Panc1 (cell line): ENCODE measurements around the gene MAGIX. TPM values are rescaled to one million over a fixed set of nuclear protein-coding genes. Genes with fewer than 3 reads are reported as not detected.

Experiments
- ATAC-seq: fragments of 200-7000 bp; cut with Tn5 transposase; 2 replicates; pipeline ENCODE4 v1.9.1; 2020; ENCODE audit warnings: mild to moderate bottlenecking, moderate library complexity
- BruUV-seq: library from RNA; stranded (reverse); fragments of 400-500 nt; replicated peaks from 2 replicates; lab custom pipeline; 2021; lab: Mats Ljungman, UMichigan
- CTCF ChIA-PET: fragments of 300-600 bp; sonication (Branson Sonifier 250); formaldehyde crosslinking; loops from one replicate; lab custom pipeline; 2022; ENCODE audit warnings: antibody characterized with exemption; lab: Charles Lee
- POLR2A ChIA-PET: fragments of 300-600 bp; sonication (Branson Sonifier 250); formaldehyde crosslinking; loops from one replicate; lab custom pipeline; 2022; ENCODE audit warnings: antibody characterized with exemption; lab: Charles Lee
- DNase-seq: peaks from one replicate; pipeline ENCODE4 v3.0.0-alpha.2; 2010; ENCODE audit warnings: low read depth, low spot score
- H3K27ac ChIP-seq: 2 replicates; pipeline ENCODE4 v1.5.1; 2011; ENCODE audit warnings: mild to moderate bottlenecking, low read length, inconsistent platforms
- H3K27me3 ChIP-seq: fragments of 200-500 bp; sonication (Bioruptor generic); 2 replicates; pipeline ENCODE4 v1.6.0; 2014; ENCODE audit warnings: low read length, inconsistent platforms; ENCODE audit not compliant: control insufficient read depth, insufficient read depth
- H3K36me3 ChIP-seq: fragments of 200-500 bp; sonication (Bioruptor generic); 2 replicates; pipeline ENCODE4 v1.5.1; 2014; ENCODE audit warnings: inconsistent platforms, mild to moderate bottlenecking, low read length, moderate library complexity; ENCODE audit not compliant: control insufficient read depth, insufficient read depth
- H3K4me1 ChIP-seq: 2 replicates; pipeline ENCODE4 v1.5.1; 2011; ENCODE audit warnings: inconsistent platforms, mild to moderate bottlenecking, low read length, moderate library complexity; ENCODE audit not compliant: control insufficient read depth, insufficient read depth
- H3K4me3 ChIP-seq, 2 experiments: 2 replicates each; pipeline ENCODE4 v1.5.1; 2011 to 2012; ENCODE audit warnings: low read depth in 2 of 2, low read length in 2 of 2, mild to moderate bottlenecking in 2 of 2, inconsistent platforms in 1 of 2, moderate library complexity in 1 of 2
- H3K9me3 ChIP-seq: fragments of 200-500 bp; sonication (Bioruptor generic); 2 replicates; pipeline ENCODE4 v1.5.1; 2014; ENCODE audit warnings: low read depth, mild to moderate bottlenecking, inconsistent platforms, low read length, moderate library complexity; ENCODE audit not compliant: control insufficient read depth, insufficient read depth
- POLR2AphosphoS5 ChIP-seq: IDR thresholded peaks from 2 replicates; pipeline ENCODE4 v1.6.1; 2012; ENCODE audit warnings: mild to moderate bottlenecking, low read depth, low read length, moderate library complexity
- SIN3A ChIP-seq: IDR thresholded peaks from 2 replicates; pipeline ENCODE4 v1.6.1; 2012; ENCODE audit warnings: low read depth, mild to moderate bottlenecking, low read length, moderate library complexity, borderline replicate concordance; ENCODE audit not compliant: insufficient read depth
- TCF7L2 ChIP-seq: IDR thresholded peaks from 2 replicates; pipeline ENCODE4 v1.6.1; 2011; ENCODE audit warnings: mild to moderate bottlenecking, low read depth, low read length, inconsistent platforms
- in situ Hi-C: cut with HindIII; loops from 2 replicates; pipeline ENCODE4 v1.10.0; 2016; ENCODE audit warnings: low sequenced_read_pairs, low pct_unique_long_range_greater_than_20kb
- intact Hi-C: fragments of 100-400 bp; cut with micrococcal nuclease; formaldehyde crosslinking; loops from one replicate; pipeline ENCODE4 v1.10.0; 2022; ENCODE audit not compliant: unreplicated experiment
- total RNA-seq: library from RNA; stranded (reverse); gene quantifications from one replicate; pipeline ENCODE4 v1.2.1, GENCODE V29; 2021; ENCODE audit not compliant: unreplicated experiment
- TF ChIP-seq, protein P1 (sequence below), 2 experiments: IDR thresholded peaks; 2 replicates each; pipeline ENCODE4 v1.6.1; 2011 to 2012; ENCODE audit warnings: low read depth in 2 of 2, control low read depth in 1 of 2, low read length in 1 of 2, mild to moderate bottlenecking in 1 of 2, moderate library complexity in 1 of 2; ENCODE audit not compliant: insufficient read depth in 1 of 2
- TF ChIP-seq, protein P2 (sequence below): fragments of 450-650 bp; IDR thresholded peaks from 2 replicates; pipeline ENCODE4 v1.5.1; 2017; ENCODE audit warnings: mild to moderate bottlenecking

Gene MAGIX
- total RNA-seq, 1 experiment from 2014 or later, result 3.8 TPM

DNA sequence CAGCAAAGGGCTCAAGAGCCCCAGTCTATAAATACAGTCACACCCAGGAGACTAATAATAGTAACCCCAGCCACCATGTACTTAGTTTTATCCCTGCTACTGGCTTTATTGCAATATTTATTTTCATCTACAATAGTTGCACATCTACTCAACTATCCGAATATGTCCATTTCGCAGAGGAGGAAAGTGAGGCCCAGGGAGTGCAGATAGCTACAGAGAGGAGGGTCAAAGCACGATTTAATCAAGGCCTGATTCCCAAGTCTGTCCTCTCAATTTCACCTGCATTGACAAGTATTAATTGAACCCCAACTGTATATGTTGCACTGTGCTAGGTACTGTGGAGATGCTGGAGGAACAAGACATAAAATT, 5.2 kb downstream of the MAGIX start:
- ATAC-seq, result no peak
- ChIA-PET CTCF (no interaction called here), POLR2A (no interaction called here)
- Histone ChIP-seq H3K36me3 (no peaks in the 10 kb centered on the region), H3K27ac (peak overlapping the region; percentile 93), H3K4me1 (peaks cover 28% of the 10 kb centered on the region), H3K4me3 (peak overlapping the region; percentile 38 to 64; a peak in 3 of 4 replicates), H3K9me3 (no peaks in the 10 kb centered on the region), H3K27me3 (no peaks in the 10 kb centered on the region)
- BruUV-seq, result no TSS peak
- intact Hi-C loops, result no loop called here
- TF ChIP-seq POLR2AphosphoS5 (no peak), SIN3A (no peak), TCF7L2 (no peak)
- TF ChIP-seq, protein P1, sequence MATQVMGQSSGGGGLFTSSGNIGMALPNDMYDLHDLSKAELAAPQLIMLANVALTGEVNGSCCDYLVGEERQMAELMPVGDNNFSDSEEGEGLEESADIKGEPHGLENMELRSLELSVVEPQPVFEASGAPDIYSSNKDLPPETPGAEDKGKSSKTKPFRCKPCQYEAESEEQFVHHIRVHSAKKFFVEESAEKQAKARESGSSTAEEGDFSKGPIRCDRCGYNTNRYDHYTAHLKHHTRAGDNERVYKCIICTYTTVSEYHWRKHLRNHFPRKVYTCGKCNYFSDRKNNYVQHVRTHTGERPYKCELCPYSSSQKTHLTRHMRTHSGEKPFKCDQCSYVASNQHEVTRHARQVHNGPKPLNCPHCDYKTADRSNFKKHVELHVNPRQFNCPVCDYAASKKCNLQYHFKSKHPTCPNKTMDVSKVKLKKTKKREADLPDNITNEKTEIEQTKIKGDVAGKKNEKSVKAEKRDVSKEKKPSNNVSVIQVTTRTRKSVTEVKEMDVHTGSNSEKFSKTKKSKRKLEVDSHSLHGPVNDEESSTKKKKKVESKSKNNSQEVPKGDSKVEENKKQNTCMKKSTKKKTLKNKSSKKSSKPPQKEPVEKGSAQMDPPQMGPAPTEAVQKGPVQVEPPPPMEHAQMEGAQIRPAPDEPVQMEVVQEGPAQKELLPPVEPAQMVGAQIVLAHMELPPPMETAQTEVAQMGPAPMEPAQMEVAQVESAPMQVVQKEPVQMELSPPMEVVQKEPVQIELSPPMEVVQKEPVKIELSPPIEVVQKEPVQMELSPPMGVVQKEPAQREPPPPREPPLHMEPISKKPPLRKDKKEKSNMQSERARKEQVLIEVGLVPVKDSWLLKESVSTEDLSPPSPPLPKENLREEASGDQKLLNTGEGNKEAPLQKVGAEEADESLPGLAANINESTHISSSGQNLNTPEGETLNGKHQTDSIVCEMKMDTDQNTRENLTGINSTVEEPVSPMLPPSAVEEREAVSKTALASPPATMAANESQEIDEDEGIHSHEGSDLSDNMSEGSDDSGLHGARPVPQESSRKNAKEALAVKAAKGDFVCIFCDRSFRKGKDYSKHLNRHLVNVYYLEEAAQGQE (IDR thresholded peaks at IDR 0.05; ENCODE audit: insufficient read depth in 1 of 2, low read depth in 2 of 2, low read length in 1 of 2), result no peak
- TF ChIP-seq, protein P2, sequence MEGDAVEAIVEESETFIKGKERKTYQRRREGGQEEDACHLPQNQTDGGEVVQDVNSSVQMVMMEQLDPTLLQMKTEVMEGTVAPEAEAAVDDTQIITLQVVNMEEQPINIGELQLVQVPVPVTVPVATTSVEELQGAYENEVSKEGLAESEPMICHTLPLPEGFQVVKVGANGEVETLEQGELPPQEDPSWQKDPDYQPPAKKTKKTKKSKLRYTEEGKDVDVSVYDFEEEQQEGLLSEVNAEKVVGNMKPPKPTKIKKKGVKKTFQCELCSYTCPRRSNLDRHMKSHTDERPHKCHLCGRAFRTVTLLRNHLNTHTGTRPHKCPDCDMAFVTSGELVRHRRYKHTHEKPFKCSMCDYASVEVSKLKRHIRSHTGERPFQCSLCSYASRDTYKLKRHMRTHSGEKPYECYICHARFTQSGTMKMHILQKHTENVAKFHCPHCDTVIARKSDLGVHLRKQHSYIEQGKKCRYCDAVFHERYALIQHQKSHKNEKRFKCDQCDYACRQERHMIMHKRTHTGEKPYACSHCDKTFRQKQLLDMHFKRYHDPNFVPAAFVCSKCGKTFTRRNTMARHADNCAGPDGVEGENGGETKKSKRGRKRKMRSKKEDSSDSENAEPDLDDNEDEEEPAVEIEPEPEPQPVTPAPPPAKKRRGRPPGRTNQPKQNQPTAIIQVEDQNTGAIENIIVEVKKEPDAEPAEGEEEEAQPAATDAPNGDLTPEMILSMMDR, result no peak
- in situ Hi-C loops, result no loop called here
- DNase-seq, result no peak

DNA sequence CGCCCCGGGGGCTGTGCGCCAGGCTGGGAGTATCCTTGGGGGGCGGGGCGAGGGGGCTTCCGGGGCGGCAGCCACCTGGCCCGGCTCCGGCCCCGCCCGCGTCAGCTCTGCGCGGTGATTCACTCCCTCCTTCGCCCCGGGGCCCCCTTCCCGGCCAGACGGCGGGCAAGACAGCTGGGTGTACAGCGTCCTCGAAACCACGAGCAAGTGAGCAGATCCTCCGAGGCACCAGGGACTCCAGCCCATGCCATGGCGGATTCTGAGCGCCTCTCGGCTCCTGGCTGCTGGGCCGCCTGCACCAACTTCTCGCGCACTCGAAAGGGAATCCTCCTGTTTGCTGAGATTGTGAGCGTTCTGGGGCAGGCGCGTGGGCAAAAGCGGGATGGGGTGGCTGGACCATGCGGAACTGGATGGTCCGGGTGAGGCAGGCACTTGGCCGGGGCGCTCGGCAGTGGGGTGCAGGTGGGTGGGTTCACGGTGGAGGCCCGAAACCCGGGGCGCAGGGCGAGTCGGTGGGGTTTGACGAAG, 9.3 kb downstream of the MAGIX start, which contains the start of gene PLP2:
Gene PLP2, plus strand, starts transcription at position 147 of the 528 bp plus-strand sequence. Its CDS starts 103 bp downstream, at position 250.
- ATAC-seq, result peak; percentile 66
- DNase-seq, result no peak
- POLR2A ChIA-PET, result interaction anchor here (0.6 to 0.8 kb wide), 6 partner anchors 11 to 1466 kb away, joined by 3 to 8 read pairs (median 3); no protein-coding TSS in a partner anchor

More for the DNA sequence above, 9.3 kb downstream of the MAGIX start, which contains the start of gene PLP2:
- Histone ChIP-seq H3K27ac (peak within 1 kb of the TSS; percentile 90), H3K4me3 (peak within 1 kb of the TSS; percentile 74 to 83), H3K36me3 (peaks cover 4% of the 10 kb centered on the region; the same call in 1 of the 2 replicates), H3K4me1 (peaks cover 34% of the 10 kb centered on the region), H3K9me3 (no peaks in the 10 kb centered on the region), H3K27me3 (no peaks in the 10 kb centered on the region)
- TF ChIP-seq POLR2AphosphoS5 (no peak; the same call in none of the 2 replicates), SIN3A (no peak), TCF7L2 (no peak)
- TF ChIP-seq, protein P1 (IDR thresholded peaks at IDR 0.05; ENCODE audit: insufficient read depth in 1 of 2, low read depth in 2 of 2, low read length in 1 of 2), result no peak
- TF ChIP-seq, protein P2, result no peak
- intact Hi-C loops (no loop called here), in situ Hi-C loops (no loop called here)
- no TSS peak for BruUV-seq
- CTCF ChIA-PET, result no interaction called here
